Fibroblast of peridontal ligament (primary cell): ENCODE measurements around the gene ASRGL1.

ENCODE experiments used
- DNase-seq: peaks from one replicate; pipeline ENCODE4 v3.0.0-alpha.2; 2010; ENCODE audit errors: extremely low read depth

The ASRGL1 gene

GRCh38 chr11:62393061-62393611 lies 55.9 kb downstream of the ASRGL1 start:
- DNase-seq = no peak

- DNase-seq = no peak
Observed at GRCh38 chr11:62393735-62394134, 56.5 kb downstream of the ASRGL1 start.

- peak; percentile 92 for DNase-seq
Observed at GRCh38 chr11:62394825-62395538, 57.7 kb downstream of the ASRGL1 start.

- DNase-seq = no peak
Observed at GRCh38 chr11:62395885-62396551, 58.8 kb downstream of the ASRGL1 start.

GRCh38 chr11:62398011-62398994 lies 61.1 kb downstream of the ASRGL1 start:
- DNase-seq = no peak

- DNase-seq = no peak
Observed at GRCh38 chr11:62399172-62399877, 62.1 kb downstream of the ASRGL1 start.

- DNase-seq = no peak
Observed at GRCh38 chr11:62399878-62400266, 62.6 kb downstream of the ASRGL1 start.

- no peak for DNase-seq
Observed at GRCh38 chr11:62400281-62400680, 63.0 kb downstream of the ASRGL1 start.

GRCh38 chr11:62400760-62401159 lies 63.5 kb downstream of the ASRGL1 start:
- peak; percentile 94 for DNase-seq

- no peak for DNase-seq
Observed at GRCh38 chr11:62401356-62401755, 64.1 kb downstream of the ASRGL1 start.

GRCh38 chr11:62401811-62402210 lies 64.6 kb downstream of the ASRGL1 start:
- DNase-seq = no peak

GRCh38 chr11:62402226-62402959 lies 65.1 kb downstream of the ASRGL1 start:
- no peak for DNase-seq

GRCh38 chr11:62402960-62403730 lies 65.9 kb downstream of the ASRGL1 start:
- DNase-seq = no peak

- DNase-seq = no peak
Observed at GRCh38 chr11:62404435-62404834, 67.2 kb downstream of the ASRGL1 start.

- no peak for DNase-seq
Observed at GRCh38 chr11:62404901-62405300, 67.7 kb downstream of the ASRGL1 start.

GRCh38 chr11:62406034-62406433 lies 68.8 kb downstream of the ASRGL1 start:
- DNase-seq = no peak

GRCh38 chr11:62409831-62410230 lies 72.6 kb downstream of the ASRGL1 start:
- no peak for DNase-seq

GRCh38 chr11:62410972-62411371 lies 73.7 kb downstream of the ASRGL1 start:
- DNase-seq = no peak

GRCh38 chr11:62411524-62411923 lies 74.3 kb downstream of the ASRGL1 start:
- no peak for DNase-seq
